Prostate gland (tissue), 2 donors: ENCODE data around the gene DENND5A. TPM values are rescaled to one million over a fixed set of nuclear protein-coding genes. Genes with fewer than 3 reads are reported as not detected.

Experiments used
- DNase-seq: peaks from one replicate; pipeline ENCODE4 v3.0.0-alpha.2; 2019; ENCODE audit warnings: low spot score
- H3K27ac ChIP-seq, 2 donors: fragments of 200-600 bp; sonication (generic); 2 replicates each; pipeline ENCODE4 v1.5.1; 2017 to 2019
- H3K27me3 ChIP-seq: fragments of 200-600 bp; sonication (generic); replicated peaks from 2 replicates; pipeline ENCODE4 v1.5.1; 2019; ENCODE audit not compliant: insufficient read depth
- H3K36me3 ChIP-seq, 2 donors: fragments of 200-600 bp; sonication (generic); 1 replicate in 1 of 2; 2 replicates in 1 of 2; pipeline versions ENCODE4 v1.5.1 to v1.8.1; 2017 to 2019
- H3K4me1 ChIP-seq: fragments of 200-600 bp; sonication (generic); replicated peaks from 2 replicates; pipeline ENCODE4 v1.5.1; 2019
- H3K4me3 ChIP-seq, 2 donors: fragments of 200-600 bp; sonication (generic); 2 replicates each; pipeline ENCODE4 v1.5.1; 2017 to 2019
- H3K9me3 ChIP-seq: fragments of 200-600 bp; sonication (generic); 2 replicates; pipeline ENCODE4 v1.5.1; 2017
- CTCF ChIP-seq, 4 experiments: fragments of 200-600 bp in 2 of 4; fragments of 450-650 bp in 2 of 4; sonication (generic) in 2 of 4; IDR thresholded peaks; 1 replicate in 3 of 4; 2 replicates in 1 of 4; pipeline ENCODE4 v1.5.1; 2016 to 2019; ENCODE audit warnings: antibody characterized with exemption in 4 of 4, mild to moderate bottlenecking in 2 of 4, moderate library complexity in 2 of 4
- POLR2A ChIP-seq: fragments of 450-650 bp; IDR thresholded peaks from one replicate; pipeline ENCODE4 v1.6.1; 2016; ENCODE audit warnings: antibody characterized with exemption, mild to moderate bottlenecking
- POLR2AphosphoS5 ChIP-seq: sonication (generic); formaldehyde crosslinking; IDR thresholded peaks from one replicate; pipeline ENCODE4 v1.6.1; 2017; ENCODE audit warnings: antibody characterized with exemption
- WGBS: methylation state at CpG from one replicate; pipeline ENCODE4 v1.1.5; 2018; 5-methylcytosine and 5-hydroxymethylcytosine counted together
- intact Hi-C: fragments of 100-400 bp; cut with DNase I; formaldehyde crosslinking; loops from one replicate; pipeline ENCODE4 v1.14.2; 2022
- total RNA-seq, 2 donors: library from RNA; depleted of rRNA; stranded (reverse); fragments of >200 nt; gene quantifications; one replicate each; pipeline ENCODE4 v1.1.0, GENCODE V29; 2016

DENND5A gene
- total RNA-seq, 2 donors from 2014 or later, result 25.4 to 84.6 TPM

GRCh38 chr11:9187616-9188015, 77.5 kb downstream of the DENND5A start:
- WGBS, result 84% methylated on average over 3 of the region's 3 CpGs
- intact Hi-C loops, result no loop called here
- no peaks in the 10 kb centered on the region for H3K4me1 ChIP-seq

GRCh38 chr11:9184516-9184915, 80.6 kb downstream of the DENND5A start:
- H3K36me3 ChIP-seq, result no peaks in the 10 kb centered on the region
- H3K4me3 ChIP-seq, result no peak overlapping the region
- no peaks in the 10 kb centered on the region for H3K4me1 ChIP-seq
- 96% methylated on average over 2 of the region's 2 CpGs for WGBS
- no peaks in the 10 kb centered on the region for H3K27me3 ChIP-seq
- no peaks in the 10 kb centered on the region for H3K9me3 ChIP-seq
- TF ChIP-seq CTCF (IDR thresholded peaks at IDR 0.05) (no peak), POLR2A (no peak), POLR2AphosphoS5 (no peak)
- no peak overlapping the region for H3K27ac ChIP-seq
- intact Hi-C loops, result no loop called here
- DNase-seq, result no peak

More at GRCh38 chr11:9187616-9188015, 77.5 kb downstream of the DENND5A start:
- DNase-seq, result no peak
- H3K36me3 ChIP-seq, result no peaks in the 10 kb centered on the region
- no peaks in the 10 kb centered on the region for H3K27me3 ChIP-seq
- TF ChIP-seq POLR2AphosphoS5 (no peak), POLR2A (no peak), CTCF (IDR thresholded peaks at IDR 0.05) (no peak)
- no peak overlapping the region for H3K4me3 ChIP-seq
- H3K27ac ChIP-seq, result no peak overlapping the region
- H3K9me3 ChIP-seq, result no peaks in the 10 kb centered on the region

- Histone ChIP-seq H3K36me3 (peaks cover 0 to 5% of the 10 kb centered on the region in 2 donors), H3K27ac (no peak overlapping the region), H3K4me3 (no peak overlapping the region), H3K4me1 (no peaks in the 10 kb centered on the region), H3K27me3 (no peaks in the 10 kb centered on the region), H3K9me3 (no peaks in the 10 kb centered on the region)
- 97% methylated on average over 2 of the region's 2 CpGs for WGBS
- TF ChIP-seq POLR2AphosphoS5 (no peak), POLR2A (no peak), CTCF (IDR thresholded peaks at IDR 0.05) (no peak)
- intact Hi-C loops, result no loop called here
- no peak for DNase-seq
Observed at GRCh38 chr11:9182180-9182871, 82.8 kb downstream of the DENND5A start.

- Histone ChIP-seq H3K4me1 (no peaks in the 10 kb centered on the region), H3K27ac (no peak overlapping the region), H3K36me3 (peaks cover 0 to 5% of the 10 kb centered on the region in 2 donors), H3K27me3 (no peaks in the 10 kb centered on the region), H3K9me3 (no peaks in the 10 kb centered on the region), H3K4me3 (no peak overlapping the region)
- TF ChIP-seq POLR2AphosphoS5 (no peak), CTCF (IDR thresholded peaks at IDR 0.05) (no peak), POLR2A (no peak)
- DNase-seq, result no peak
- intact Hi-C loops, result no loop called here
- WGBS, result 69% methylated on average over 4 of the region's 4 CpGs
Observed at GRCh38 chr11:9180784-9181183, 84.4 kb downstream of the DENND5A start.

GRCh38 chr11:9179141-9179540, 86.0 kb downstream of the DENND5A start:
- Histone ChIP-seq H3K27me3 (no peaks in the 10 kb centered on the region), H3K9me3 (no peaks in the 10 kb centered on the region), H3K4me3 (no peak overlapping the region), H3K27ac (no peak overlapping the region), H3K4me1 (no peaks in the 10 kb centered on the region), H3K36me3 (peaks cover 0 to 5% of the 10 kb centered on the region in 2 donors)
- intact Hi-C loops, result no loop called here
- TF ChIP-seq CTCF (IDR thresholded peaks at IDR 0.05), result no peak
- no peak for TF ChIP-seq POLR2A
- TF ChIP-seq POLR2AphosphoS5, result no peak
- DNase-seq, result no peak
- 100% methylated on average over 1 of the region's 1 CpG for WGBS
